ENCODE data around the gene CLRN2.

- no peak for TF ChIP-seq CTCF (IDR thresholded peaks at IDR 0.05)
- no peak for TF ChIP-seq ZFX (IDR thresholded peaks at IDR 0.05; ENCODE audit: borderline replicate concordance)
Observed at GRCh38 chr4:17500574-17500973, 14.4 kb upstream of the CLRN2 start.
